Activated B cell treated with CpG ODN at 0.5 μM for 24 hours (primary cell): ENCODE data around the gene PCGF3. TPM values are rescaled to one million over a fixed set of nuclear protein-coding genes. Genes with fewer than 3 reads are reported as not detected.

Source experiments
- ATAC-seq: fragments of 200-7000 bp; cut with Tn5 transposase; one replicate; pipeline ENCODE4 v1.10.0; 2021; ENCODE audit warnings: low read depth, mild to moderate bottlenecking, moderate library complexity
- CTCF ChIA-PET: fragments of 350-600 bp; sonication (Branson Sonifier 250); formaldehyde crosslinking; loops from one replicate; lab custom pipeline; 2021; ENCODE audit warnings: antibody characterized with exemption; lab: Charles Lee
- POLR2A ChIA-PET: fragments of 350-600 bp; sonication (Branson Sonifier 250); formaldehyde crosslinking; loops from one replicate; lab custom pipeline; 2021; ENCODE audit warnings: antibody characterized with exemption; lab: Charles Lee
- DNase-seq: peaks from one replicate; pipeline ENCODE4 v3.0.0; 2022
- H3K27ac Mint-ChIP-seq: one replicate; pipeline ENCODE4 v1.8.0; 2020; ENCODE audit warnings: mixed read lengths
- H3K27me3 Mint-ChIP-seq: one replicate; pipeline ENCODE4 v1.8.0; 2021; ENCODE audit warnings: mixed read lengths
- H3K36me3 Mint-ChIP-seq: one replicate; pipeline ENCODE4 v1.8.0; 2021; ENCODE audit warnings: low read depth, mixed read lengths
- H3K4me1 Mint-ChIP-seq: one replicate; pipeline ENCODE4 v1.8.0; 2021; ENCODE audit warnings: mixed read lengths
- H3K4me3 Mint-ChIP-seq: one replicate; pipeline ENCODE4 v1.8.0; 2020; ENCODE audit warnings: mild to moderate bottlenecking, mixed read lengths
- H3K9me3 Mint-ChIP-seq: one replicate; pipeline ENCODE4 v1.8.0; 2020; ENCODE audit warnings: mixed read lengths
- CTCF ChIP-seq: fragments of 200-600 bp; IDR thresholded peaks from one replicate; pipeline ENCODE4 v1.8.0; 2022; ENCODE audit warnings: antibody characterized with exemption, mild to moderate bottlenecking
- intact Hi-C: fragments of 100-400 bp; cut with micrococcal nuclease; formaldehyde crosslinking; loops from one replicate; pipeline ENCODE4 v1.15.1; 2024
- total RNA-seq: library from RNA; stranded (reverse); gene quantifications from 2 replicates; pipeline ENCODE4 v1.2.3, GENCODE V29; 2022

Gene PCGF3
- total RNA-seq, 1 donor from 2014 or later, result 59.2 TPM

- H3K9me3 Mint-ChIP-seq, result no peaks in the 10 kb centered on the region
- DNase-seq (no peak), ATAC-seq (no peak)
- CTCF ChIA-PET, result no interaction called here
- no peaks in the 10 kb centered on the region for H3K27me3 Mint-ChIP-seq
- TF ChIP-seq CTCF, result no peak
- peaks cover 13% of the 10 kb centered on the region for H3K36me3 Mint-ChIP-seq
- peaks cover 33% of the 10 kb centered on the region for H3K4me1 Mint-ChIP-seq
- no peak overlapping the region for H3K4me3 Mint-ChIP-seq
- intact Hi-C loops, result no loop called here
- POLR2A ChIA-PET, result no interaction called here
- H3K27ac Mint-ChIP-seq, result no peak overlapping the region
Measured at GRCh38 chr4:712916-713632, 7.4 kb downstream of the PCGF3 start.

- Mint-ChIP-seq H3K36me3 (peaks cover 7% of the 10 kb centered on the region), H3K4me3 (no peak overlapping the region), H3K4me1 (peaks cover 26% of the 10 kb centered on the region), H3K27me3 (no peaks in the 10 kb centered on the region), H3K27ac (no peak overlapping the region), H3K9me3 (no peaks in the 10 kb centered on the region)
- DNase-seq (no peak), ATAC-seq (no peak)
- TF ChIP-seq CTCF, result no peak
- CTCF ChIA-PET, result no interaction called here
- intact Hi-C loops, result no loop called here
- POLR2A ChIA-PET, result no interaction called here
Measured at GRCh38 chr4:714087-714486, 8.5 kb downstream of the PCGF3 start.

GRCh38 chr4:717601-718320 lies 12.1 kb downstream of the PCGF3 start:
- H3K36me3 Mint-ChIP-seq, result peaks cover 29% of the 10 kb centered on the region

GRCh38 chr4:718460-718859 lies 12.8 kb downstream of the PCGF3 start:
- H3K27ac Mint-ChIP-seq, result no peak overlapping the region
- no peak overlapping the region for H3K4me3 Mint-ChIP-seq
- peaks cover 14% of the 10 kb centered on the region for H3K4me1 Mint-ChIP-seq

More at GRCh38 chr4:717601-718320, 12.1 kb downstream of the PCGF3 start:
- no peak for ATAC-seq
- Mint-ChIP-seq H3K27ac (no peak overlapping the region), H3K27me3 (no peaks in the 10 kb centered on the region), H3K9me3 (no peaks in the 10 kb centered on the region), H3K4me3 (no peak overlapping the region), H3K4me1 (peaks cover 14% of the 10 kb centered on the region)
- DNase-seq, result no peak
- intact Hi-C loops, result no loop called here
- POLR2A ChIA-PET, result no interaction called here
- no peak for TF ChIP-seq CTCF
- CTCF ChIA-PET, result no interaction called here

More at GRCh38 chr4:718460-718859, 12.8 kb downstream of the PCGF3 start:
- Mint-ChIP-seq H3K27me3 (no peaks in the 10 kb centered on the region), H3K9me3 (no peaks in the 10 kb centered on the region), H3K36me3 (peaks cover 35% of the 10 kb centered on the region)
- POLR2A ChIA-PET, result no interaction called here
- intact Hi-C loops, result no loop called here
- no peak for TF ChIP-seq CTCF
- ATAC-seq (no peak), DNase-seq (no peak)
- CTCF ChIA-PET, result no interaction called here
